ENCODE data around the gene RELN. TPM values are rescaled to one million over a fixed set of nuclear protein-coding genes. Genes with fewer than 3 reads are reported as not detected.

RELN gene
- total RNA-seq, 1 experiment from 2014 or later, result 0.10 TPM

DNA sequence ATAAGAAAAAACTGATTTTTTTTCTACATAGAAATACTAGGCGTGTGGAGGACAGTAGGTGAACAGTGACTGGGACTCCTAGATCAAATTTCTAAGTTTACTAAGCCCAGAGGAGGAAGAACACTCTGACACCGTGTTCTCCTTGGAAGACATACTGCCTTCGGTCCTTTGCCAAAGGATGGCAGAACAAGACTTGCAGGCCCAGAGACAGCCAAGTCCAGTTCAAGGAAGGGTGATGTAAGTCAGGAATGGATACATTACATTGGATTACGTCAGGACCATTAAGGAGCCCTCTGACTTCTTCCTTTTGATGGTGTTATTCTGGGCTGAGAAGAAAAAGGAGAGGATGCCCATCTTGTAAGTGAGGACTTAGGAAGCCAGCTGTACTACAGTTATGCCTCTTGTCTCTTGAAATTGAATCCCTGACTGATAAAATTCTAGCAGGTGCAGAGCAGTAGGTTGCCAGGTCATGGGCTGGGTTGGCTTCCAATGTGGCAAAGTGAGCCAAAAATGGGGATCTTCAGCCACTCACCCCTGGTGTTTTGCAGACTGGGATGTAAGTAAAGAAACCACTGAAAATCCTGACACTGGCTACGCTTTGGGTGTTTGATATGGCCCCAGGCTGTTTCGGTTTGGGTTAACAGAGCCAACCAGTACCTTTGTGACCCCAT, 45.1 kb downstream of the RELN start:
- no peak overlapping the region for H3K4me3 ChIP-seq (ENCODE audit: low read depth in 2 of 2, low read length in 2 of 2)
- no peaks in the 10 kb centered on the region; the same call in 1 of the 2 replicates for H3K36me3 ChIP-seq (ENCODE audit: control insufficient read depth, insufficient read depth, low read length)
- TF ChIP-seq TCF7L2 (IDR thresholded peaks at IDR 0.05; ENCODE audit: low read depth, low read length), result no peak
- no peak for TF ChIP-seq POLR2AphosphoS5 (IDR thresholded peaks at IDR 0.05; ENCODE audit: low read depth, low read length)
- no peak for TF ChIP-seq SIN3A (IDR thresholded peaks at IDR 0.05; ENCODE audit: borderline replicate concordance, insufficient read depth, low read depth, low read length)
- TF ChIP-seq, protein P1, sequence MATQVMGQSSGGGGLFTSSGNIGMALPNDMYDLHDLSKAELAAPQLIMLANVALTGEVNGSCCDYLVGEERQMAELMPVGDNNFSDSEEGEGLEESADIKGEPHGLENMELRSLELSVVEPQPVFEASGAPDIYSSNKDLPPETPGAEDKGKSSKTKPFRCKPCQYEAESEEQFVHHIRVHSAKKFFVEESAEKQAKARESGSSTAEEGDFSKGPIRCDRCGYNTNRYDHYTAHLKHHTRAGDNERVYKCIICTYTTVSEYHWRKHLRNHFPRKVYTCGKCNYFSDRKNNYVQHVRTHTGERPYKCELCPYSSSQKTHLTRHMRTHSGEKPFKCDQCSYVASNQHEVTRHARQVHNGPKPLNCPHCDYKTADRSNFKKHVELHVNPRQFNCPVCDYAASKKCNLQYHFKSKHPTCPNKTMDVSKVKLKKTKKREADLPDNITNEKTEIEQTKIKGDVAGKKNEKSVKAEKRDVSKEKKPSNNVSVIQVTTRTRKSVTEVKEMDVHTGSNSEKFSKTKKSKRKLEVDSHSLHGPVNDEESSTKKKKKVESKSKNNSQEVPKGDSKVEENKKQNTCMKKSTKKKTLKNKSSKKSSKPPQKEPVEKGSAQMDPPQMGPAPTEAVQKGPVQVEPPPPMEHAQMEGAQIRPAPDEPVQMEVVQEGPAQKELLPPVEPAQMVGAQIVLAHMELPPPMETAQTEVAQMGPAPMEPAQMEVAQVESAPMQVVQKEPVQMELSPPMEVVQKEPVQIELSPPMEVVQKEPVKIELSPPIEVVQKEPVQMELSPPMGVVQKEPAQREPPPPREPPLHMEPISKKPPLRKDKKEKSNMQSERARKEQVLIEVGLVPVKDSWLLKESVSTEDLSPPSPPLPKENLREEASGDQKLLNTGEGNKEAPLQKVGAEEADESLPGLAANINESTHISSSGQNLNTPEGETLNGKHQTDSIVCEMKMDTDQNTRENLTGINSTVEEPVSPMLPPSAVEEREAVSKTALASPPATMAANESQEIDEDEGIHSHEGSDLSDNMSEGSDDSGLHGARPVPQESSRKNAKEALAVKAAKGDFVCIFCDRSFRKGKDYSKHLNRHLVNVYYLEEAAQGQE (IDR thresholded peaks at IDR 0.05; ENCODE audit: insufficient read depth in 1 of 2, low read depth in 2 of 2, low read length in 1 of 2), result no peak
- TF ChIP-seq, protein P2, sequence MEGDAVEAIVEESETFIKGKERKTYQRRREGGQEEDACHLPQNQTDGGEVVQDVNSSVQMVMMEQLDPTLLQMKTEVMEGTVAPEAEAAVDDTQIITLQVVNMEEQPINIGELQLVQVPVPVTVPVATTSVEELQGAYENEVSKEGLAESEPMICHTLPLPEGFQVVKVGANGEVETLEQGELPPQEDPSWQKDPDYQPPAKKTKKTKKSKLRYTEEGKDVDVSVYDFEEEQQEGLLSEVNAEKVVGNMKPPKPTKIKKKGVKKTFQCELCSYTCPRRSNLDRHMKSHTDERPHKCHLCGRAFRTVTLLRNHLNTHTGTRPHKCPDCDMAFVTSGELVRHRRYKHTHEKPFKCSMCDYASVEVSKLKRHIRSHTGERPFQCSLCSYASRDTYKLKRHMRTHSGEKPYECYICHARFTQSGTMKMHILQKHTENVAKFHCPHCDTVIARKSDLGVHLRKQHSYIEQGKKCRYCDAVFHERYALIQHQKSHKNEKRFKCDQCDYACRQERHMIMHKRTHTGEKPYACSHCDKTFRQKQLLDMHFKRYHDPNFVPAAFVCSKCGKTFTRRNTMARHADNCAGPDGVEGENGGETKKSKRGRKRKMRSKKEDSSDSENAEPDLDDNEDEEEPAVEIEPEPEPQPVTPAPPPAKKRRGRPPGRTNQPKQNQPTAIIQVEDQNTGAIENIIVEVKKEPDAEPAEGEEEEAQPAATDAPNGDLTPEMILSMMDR (IDR thresholded peaks at IDR 0.05), result no peak
- ChIA-PET CTCF (no interaction called here), POLR2A (no interaction called here)
- no peaks in the 10 kb centered on the region for H3K4me1 ChIP-seq (ENCODE audit: control insufficient read depth, insufficient read depth, low read length)
- in situ Hi-C loops (cut with HindIII; ENCODE audit: low pct_unique_long_range_greater_than_20kb, low sequenced_read_pairs), result no loop called here
- no peak for DNase-seq (ENCODE audit: low read depth, low spot score)
- BruUV-seq (replicated peaks), result no TSS peak
- H3K9me3 ChIP-seq (ENCODE audit: control insufficient read depth, insufficient read depth, low read depth, low read length), result no peaks in the 10 kb centered on the region
- no peak for ATAC-seq
- no peak overlapping the region for H3K27ac ChIP-seq (ENCODE audit: low read length)
- intact Hi-C loops (cut with micrococcal nuclease; ENCODE audit: unreplicated experiment), result no loop called here
- H3K27me3 ChIP-seq (ENCODE audit: control insufficient read depth, insufficient read depth, low read length), result no peaks in the 10 kb centered on the region; the same call in 1 of the 2 replicates

- no peak for DNase-seq (ENCODE audit: low read depth, low spot score)
- Histone ChIP-seq H3K4me3 (ENCODE audit: low read depth in 2 of 2, low read length in 2 of 2) (no peak overlapping the region), H3K4me1 (ENCODE audit: control insufficient read depth, insufficient read depth, low read length) (no peaks in the 10 kb centered on the region), H3K36me3 (ENCODE audit: control insufficient read depth, insufficient read depth, low read length) (no peaks in the 10 kb centered on the region; the same call in 1 of the 2 replicates), H3K27me3 (ENCODE audit: control insufficient read depth, insufficient read depth, low read length) (no peaks in the 10 kb centered on the region; the same call in 1 of the 2 replicates), H3K27ac (ENCODE audit: low read length) (no peak overlapping the region), H3K9me3 (ENCODE audit: control insufficient read depth, insufficient read depth, low read depth, low read length) (no peaks in the 10 kb centered on the region)
- ChIA-PET CTCF (no interaction called here), POLR2A (no interaction called here)
- in situ Hi-C loops (cut with HindIII; ENCODE audit: low pct_unique_long_range_greater_than_20kb, low sequenced_read_pairs), result no loop called here
- TF ChIP-seq TCF7L2 (IDR thresholded peaks at IDR 0.05; ENCODE audit: low read depth, low read length) (no peak), SIN3A (IDR thresholded peaks at IDR 0.05; ENCODE audit: borderline replicate concordance, insufficient read depth, low read depth, low read length) (no peak), POLR2AphosphoS5 (IDR thresholded peaks at IDR 0.05; ENCODE audit: low read depth, low read length) (no peak)
- TF ChIP-seq, protein P1 (IDR thresholded peaks at IDR 0.05; ENCODE audit: insufficient read depth in 1 of 2, low read depth in 2 of 2, low read length in 1 of 2), result no peak
- TF ChIP-seq, protein P2 (IDR thresholded peaks at IDR 0.05), result no peak
- BruUV-seq (replicated peaks), result no TSS peak
- no peak for ATAC-seq
- intact Hi-C loops (cut with micrococcal nuclease; ENCODE audit: unreplicated experiment), result no loop called here
Observed at GRCh38 chr7:103941976-103942375, 47.5 kb downstream of the RELN start.

Data from Panc1 (cell line).